GM12878 (cell line): ENCODE results near the gene C3orf49. TPM values are rescaled to one million over a fixed set of nuclear protein-coding genes. Genes with fewer than 3 reads are reported as not detected.

Experiments used
- ATAC-seq: fragments of 200-7000 bp; cut with Tn5 transposase; 3 replicates; pipeline ENCODE4 v1.9.1; 2020; ENCODE audit warnings: mild to moderate bottlenecking, moderate library complexity
- BruUV-seq: library from RNA; stranded (reverse); fragments of 400-500 nt; replicated peaks from 2 replicates; lab custom pipeline; 2021; lab: Mats Ljungman, UMichigan
- CTCF ChIA-PET: fragments of 300-600 bp; sonication (Branson Sonifier 250); formaldehyde crosslinking; extraction: SDS; loops from one replicate; lab custom pipeline; 2021; ENCODE audit warnings: inconsistent platforms; lab: Yijun Ruan, JAX
- POLR2A ChIA-PET: fragments of 350-600 bp; formaldehyde crosslinking; extraction: SDS; loops from one replicate; lab custom pipeline; 2021; ENCODE audit warnings: inconsistent platforms; lab: Charles Lee
- RAD21 ChIA-PET: fragments of 300-600 bp; sonication (Branson Sonifier 250); formaldehyde crosslinking; loops from one replicate; lab custom pipeline; 2023; ENCODE audit warnings: antibody characterized with exemption; ENCODE audit not compliant: unreplicated experiment; lab: Charles Lee
- SMC1A ChIA-PET: fragments of 300-600 bp; sonication (Branson Sonifier 250); formaldehyde crosslinking; loops from one replicate; lab custom pipeline; 2023; ENCODE audit not compliant: unreplicated experiment, uncharacterized antibody; lab: Charles Lee
- DNase-seq: peaks from one replicate; pipeline ENCODE4 v3.0.0-alpha.2; 2011; ENCODE audit warnings: low read depth, low spot score
- FAIRE-seq: peaks from 3 replicates; lab custom pipeline; 2011; peaks lifted over from hg19 to GRCh38; lab: Jason Lieb, UNC
- H2AFZ ChIP-seq: 2 replicates; pipeline ENCODE4 v1.6.0; 2011; ENCODE audit warnings: low read depth, low read length, control low read depth; ENCODE audit not compliant: control insufficient read depth
- H3K27ac ChIP-seq: 2 replicates; pipeline ENCODE4 v1.5.1; 2011; ENCODE audit warnings: control low read depth; ENCODE audit not compliant: control insufficient read depth, insufficient read depth
- H3K27me3 ChIP-seq, 2 experiments: replicated peaks in 1 of 2; 2 replicates each; pipeline versions ENCODE4 v1.6.0 to v1.6.1; 2011; ENCODE audit warnings: low read length in 1 of 2; ENCODE audit not compliant: control insufficient read depth in 2 of 2, insufficient read depth in 2 of 2
- H3K36me3 ChIP-seq, 2 experiments: 2 replicates each; pipeline ENCODE4 v1.5.1; 2011; ENCODE audit warnings: low read length in 1 of 2; ENCODE audit not compliant: control insufficient read depth in 2 of 2, insufficient read depth in 2 of 2
- H3K4me1 ChIP-seq: 2 replicates; pipeline ENCODE4 v1.6.1; 2011; ENCODE audit warnings: mild to moderate bottlenecking, low read length, moderate library complexity, mixed read lengths; ENCODE audit not compliant: control insufficient read depth, insufficient read depth
- H3K4me2 ChIP-seq: 2 replicates; pipeline ENCODE4 v1.6.0; 2011; ENCODE audit warnings: control low read depth; ENCODE audit not compliant: control insufficient read depth, insufficient read depth
- H3K4me3 ChIP-seq: fragments of 200-600 bp; sonication (generic); 2 replicates; pipeline ENCODE4 v1.5.1; 2016
- H3K79me2 ChIP-seq: 2 replicates; pipeline ENCODE4 v1.6.0; 2011; ENCODE audit warnings: low read length; ENCODE audit not compliant: control insufficient read depth, insufficient read depth
- H3K9ac ChIP-seq: 2 replicates; pipeline ENCODE4 v1.8.0; 2011; ENCODE audit warnings: low read length, control low read depth, mixed read lengths; ENCODE audit not compliant: control insufficient read depth, insufficient read depth
- H3K9me3 ChIP-seq: replicated peaks from 3 replicates; pipeline ENCODE4 v1.5.1; 2011; ENCODE audit warnings: mild to moderate bottlenecking, low read length; ENCODE audit not compliant: control insufficient read depth, insufficient read depth
- H4K20me1 ChIP-seq: 2 replicates; pipeline ENCODE4 v1.6.0; 2011; ENCODE audit not compliant: control insufficient read depth, insufficient read depth
- CEBPZ ChIP-seq: fragments of 150-350 bp; IDR thresholded peaks from 2 replicates; pipeline ENCODE4 v1.6.1; 2016; ENCODE audit warnings: low read depth, low read length
- E2F4 ChIP-seq: IDR thresholded peaks from 2 replicates; pipeline ENCODE4 v1.6.1; 2012; ENCODE audit warnings: low read depth, low read length, improper control_type of control experiment
- ESRRA ChIP-seq: IDR thresholded peaks from 2 replicates; pipeline ENCODE4 v1.6.1; 2012; ENCODE audit warnings: mild to moderate bottlenecking, low read length, improper control_type of control experiment
- IRF5 ChIP-seq: fragments of 450-650 bp; IDR thresholded peaks from 2 replicates; pipeline ENCODE4 v1.6.1; 2017; ENCODE audit warnings: borderline replicate concordance
- MEF2A ChIP-seq: IDR thresholded peaks from 2 replicates; pipeline ENCODE4 v1.6.1; 2011; ENCODE audit warnings: low read depth, mild to moderate bottlenecking, low read length, moderate library complexity; ENCODE audit not compliant: insufficient read depth
- NRF1 ChIP-seq: conservative IDR thresholded peaks from 2 replicates; pipeline ENCODE4 v1.6.1; 2011; ENCODE audit warnings: mild to moderate bottlenecking, low read depth, low read length, improper control_type of control experiment
- PAX8 ChIP-seq: fragments of 450-650 bp; IDR thresholded peaks from 2 replicates; pipeline ENCODE4 v1.6.1; 2017; ENCODE audit warnings: mild to moderate bottlenecking, moderate library complexity
- PBX3 ChIP-seq: IDR thresholded peaks from 2 replicates; pipeline ENCODE4 v1.6.1; 2011; ENCODE audit warnings: mild to moderate bottlenecking, low read depth, low read length, moderate library complexity; ENCODE audit not compliant: insufficient replicate concordance
- POLR2AphosphoS2 ChIP-seq: IDR thresholded peaks from 2 replicates; pipeline ENCODE4 v1.6.1; 2011; ENCODE audit warnings: low read depth, mild to moderate bottlenecking, low read length, improper control_type of control experiment, moderate library complexity
- RUNX3 ChIP-seq: IDR thresholded peaks from 2 replicates; pipeline ENCODE4 v1.6.1; 2012; ENCODE audit warnings: low read length, inconsistent platforms
- TARDBP ChIP-seq: IDR thresholded peaks from 2 replicates; pipeline ENCODE4 v1.6.1; 2016; ENCODE audit warnings: borderline replicate concordance
- TCF7 ChIP-seq: IDR thresholded peaks from 2 replicates; pipeline ENCODE4 v1.6.1; 2014; ENCODE audit warnings: antibody characterized with exemption, borderline replicate concordance
- YY1 ChIP-seq: IDR thresholded peaks from 2 replicates; pipeline ENCODE4 v1.6.1; 2011; ENCODE audit warnings: low read depth, mild to moderate bottlenecking, low read length
- ZBED1 ChIP-seq: IDR thresholded peaks from 2 replicates; pipeline ENCODE4 v1.6.1; 2016; ENCODE audit warnings: borderline replicate concordance
- WGBS: methylation state at CpG from one replicate; pipeline ENCODE4 v1.1.6; 2016; ENCODE audit warnings: low lambda C conversion rate; ENCODE audit not compliant: insufficient replicate concordance, insufficient coverage; ENCODE audit errors: missing lambda C conversion rate; 5-methylcytosine and 5-hydroxymethylcytosine counted together
- in situ Hi-C: fragments of 300-500 bp; cut with MboI; formaldehyde crosslinking; loops from 9 replicates; pipeline ENCODE4 v1.14.3; 2018; ENCODE audit warnings: mixed read lengths
- intact Hi-C: fragments of 100-400 bp; cut with micrococcal nuclease; formaldehyde crosslinking; loops from one replicate; pipeline ENCODE4 v1.14.2; 2022; ENCODE audit not compliant: unreplicated experiment
- polyA plus RNA-seq, 11 experiments: library from polyadenylated mRNA; depleted of rRNA in 4 of 11; unstranded in 6 of 11; stranded (reverse) in 5 of 11; fragments of >200 nt; fragmentation: Nextera tagmentation in 4 of 11; fragmentation: Illumina TruSeq in 1 of 11; extraction: Ambion mirVana in 4 of 11; extraction: Trizol in 1 of 11; gene quantifications; 1 replicate in 1 of 11; 2 replicates in 10 of 11; pipeline versions ENCODE4 v1.2.1 to v1.2.3, GENCODE V29; 2011 to 2016; ENCODE audit warnings: inconsistent platforms in 2 of 11, missing spikeins in 2 of 11, low read depth in 1 of 11
- total RNA-seq, 4 experiments: library from RNA; depleted of rRNA in 3 of 4; stranded (reverse); fragments of >200 nt in 3 of 4; fragmentation: Illumina TruSeq in 1 of 4; extraction: Trizol in 1 of 4; gene quantifications; 2 replicates each; pipeline versions ENCODE4 v1.2.1 to v1.2.3, GENCODE V29; 2013 to 2021

Gene C3orf49
- total and polyA plus RNA-seq, 10 of the 15 experiments (the other 5 are each of a cell fraction or from before 2014, with no cell fraction given) = 0.21 TPM; not detected in 9

GRCh38 chr3:63800097-63800496 lies 19.0 kb upstream of the C3orf49 start:
- in situ Hi-C loops = loop anchor here (25.0 kb wide), 1 partner anchor 1188 kb away; no protein-coding TSS in a partner anchor
- FAIRE-seq (no peak), ATAC-seq (no peak), DNase-seq (no peak)
- 64% methylated on average over 5 of the region's 5 CpGs for WGBS
- ChIA-PET RAD21 (no interaction called here), POLR2A (no interaction called here), SMC1A (no interaction called here), CTCF (no interaction called here)
- Histone ChIP-seq H3K27me3 (no peaks in the 10 kb centered on the region), H4K20me1 (no peaks in the 10 kb centered on the region), H3K9ac (no peak overlapping the region), H3K79me2 (no peaks in the 10 kb centered on the region), H3K27ac (no peak overlapping the region), H3K4me3 (no peak overlapping the region), H3K36me3 (no peaks in the 10 kb centered on the region), H3K4me1 (no peaks in the 10 kb centered on the region), H3K4me2 (no peak overlapping the region), H3K9me3 (no peaks in the 10 kb centered on the region), H2AFZ (no peak overlapping the region)
- intact Hi-C loops = no loop called here
- no TSS peak for BruUV-seq
- TF ChIP-seq TARDBP = no peak
- no peak for TF ChIP-seq IRF5
- no peak for TF ChIP-seq POLR2AphosphoS2
- TF ChIP-seq TCF7 = no peak
- TF ChIP-seq RUNX3 = no peak
- TF ChIP-seq NRF1 = no peak
- TF ChIP-seq PAX8 = no peak
- no peak for TF ChIP-seq MEF2A
- TF ChIP-seq E2F4 = no peak
- no peak for TF ChIP-seq PBX3
- no peak for TF ChIP-seq ZBED1
- no peak for TF ChIP-seq CEBPZ
- TF ChIP-seq YY1 = no peak
- no peak for TF ChIP-seq ESRRA
